ENCODE measurements around the gene MUC20.
"Not testable (repeated sequence)": the region's sequence is repeated elsewhere in the genome, so short reads cannot be mapped to it uniquely, and the experiment has no call there.

MUC20 gene

GRCh38 chr3:195703776-195704175 lies 17.0 kb upstream of the MUC20 start:
- peaks cover 0 to 16% of the 10 kb centered on the region in 2 donors for H3K36me3 ChIP-seq (ENCODE audit: control insufficient read depth in 1 of 2, insufficient read depth in 2 of 2, low read length in 2 of 2)
- peaks cover 0 to 3% of the 10 kb centered on the region in 2 donors for H3K4me1 ChIP-seq (ENCODE audit: control insufficient read depth in 1 of 2, insufficient read depth in 2 of 2, low read length in 2 of 2)
- no peak overlapping the region for H3K9ac ChIP-seq (ENCODE audit: low read depth in 1 of 2, low read length in 2 of 2)
- no peaks in the 10 kb centered on the region for H3K27me3 ChIP-seq (ENCODE audit: control insufficient read depth in 1 of 2, insufficient read depth in 2 of 2, low read length in 2 of 2)
- no peak overlapping the region for H3K4me3 ChIP-seq (ENCODE audit: low read depth in 1 of 2, low read length in 2 of 2)
- no peak overlapping the region for H3K27ac ChIP-seq (ENCODE audit: low read depth, low read length)
- H3K9me3 ChIP-seq (ENCODE audit: control insufficient read depth in 1 of 2, low read length in 2 of 2), result no peaks in the 10 kb centered on the region

- no peaks in the 10 kb centered on the region for H3K9me3 ChIP-seq (ENCODE audit: control insufficient read depth in 1 of 2, low read length in 2 of 2)
- H3K9ac ChIP-seq (ENCODE audit: low read depth in 1 of 2, low read length in 2 of 2), result no peak overlapping the region
- no peak overlapping the region for H3K4me3 ChIP-seq (ENCODE audit: low read depth in 1 of 2, low read length in 2 of 2)
- H3K27ac ChIP-seq (ENCODE audit: low read depth, low read length), result no peak overlapping the region
- H3K4me1 ChIP-seq (ENCODE audit: control insufficient read depth in 1 of 2, insufficient read depth in 2 of 2, low read length in 2 of 2), result peaks cover 0 to 3% of the 10 kb centered on the region in 2 donors
- no peaks in the 10 kb centered on the region for H3K27me3 ChIP-seq (ENCODE audit: control insufficient read depth in 1 of 2, insufficient read depth in 2 of 2, low read length in 2 of 2)
- H3K36me3 ChIP-seq (ENCODE audit: control insufficient read depth in 1 of 2, insufficient read depth in 2 of 2, low read length in 2 of 2), result peaks cover 0 to 14% of the 10 kb centered on the region in 2 donors
Observed at GRCh38 chr3:195704433-195704999, 16.3 kb upstream of the MUC20 start.

- H3K27ac ChIP-seq (ENCODE audit: low read depth, low read length), result no peak overlapping the region
- peaks cover 0 to 12% of the 10 kb centered on the region in 2 donors for H3K36me3 ChIP-seq (ENCODE audit: control insufficient read depth in 1 of 2, insufficient read depth in 2 of 2, low read length in 2 of 2)
- H3K4me1 ChIP-seq (ENCODE audit: control insufficient read depth in 1 of 2, insufficient read depth in 2 of 2, low read length in 2 of 2), result peaks cover 0 to 3% of the 10 kb centered on the region in 2 donors
- H3K27me3 ChIP-seq (ENCODE audit: control insufficient read depth in 1 of 2, insufficient read depth in 2 of 2, low read length in 2 of 2), result no peaks in the 10 kb centered on the region
- no peak overlapping the region for H3K4me3 ChIP-seq (ENCODE audit: low read depth in 1 of 2, low read length in 2 of 2)
- H3K9me3 ChIP-seq (ENCODE audit: control insufficient read depth in 1 of 2, low read length in 2 of 2), result no peaks in the 10 kb centered on the region
- H3K9ac ChIP-seq (ENCODE audit: low read depth in 1 of 2, low read length in 2 of 2), result no peak overlapping the region
Observed at GRCh38 chr3:195705081-195705991, 15.4 kb upstream of the MUC20 start.

- H3K4me3 ChIP-seq (ENCODE audit: low read depth in 1 of 2, low read length in 2 of 2), result no peak overlapping the region
- H3K9ac ChIP-seq (ENCODE audit: low read depth in 1 of 2, low read length in 2 of 2), result no peak overlapping the region
- H3K27ac ChIP-seq (ENCODE audit: low read depth, low read length), result no peak overlapping the region
- peaks cover 4 to 22% of the 10 kb centered on the region in 2 donors for H3K36me3 ChIP-seq (ENCODE audit: control insufficient read depth in 1 of 2, insufficient read depth in 2 of 2, low read length in 2 of 2)
- no peaks in the 10 kb centered on the region for H3K9me3 ChIP-seq (ENCODE audit: control insufficient read depth in 1 of 2, low read length in 2 of 2)
- no peaks in the 10 kb centered on the region for H3K27me3 ChIP-seq (ENCODE audit: control insufficient read depth in 1 of 2, insufficient read depth in 2 of 2, low read length in 2 of 2)
- peaks cover 0 to 3% of the 10 kb centered on the region in 2 donors for H3K4me1 ChIP-seq (ENCODE audit: control insufficient read depth in 1 of 2, insufficient read depth in 2 of 2, low read length in 2 of 2)
Observed at GRCh38 chr3:195708061-195708460, 12.7 kb upstream of the MUC20 start.

GRCh38 chr3:195708626-195709481 lies 11.9 kb upstream of the MUC20 start:
- peaks cover 4 to 22% of the 10 kb centered on the region in 2 donors for H3K36me3 ChIP-seq (ENCODE audit: control insufficient read depth in 1 of 2, insufficient read depth in 2 of 2, low read length in 2 of 2)
- no peak overlapping the region for H3K4me3 ChIP-seq (ENCODE audit: low read depth in 1 of 2, low read length in 2 of 2)
- H3K27ac ChIP-seq (ENCODE audit: low read depth, low read length), result no peak overlapping the region
- H3K9ac ChIP-seq (ENCODE audit: low read depth in 1 of 2, low read length in 2 of 2), result no peak overlapping the region
- peaks cover 0 to 3% of the 10 kb centered on the region in 2 donors for H3K4me1 ChIP-seq (ENCODE audit: control insufficient read depth in 1 of 2, insufficient read depth in 2 of 2, low read length in 2 of 2)
- H3K27me3 ChIP-seq (ENCODE audit: control insufficient read depth in 1 of 2, insufficient read depth in 2 of 2, low read length in 2 of 2), result no peaks in the 10 kb centered on the region
- no peaks in the 10 kb centered on the region for H3K9me3 ChIP-seq (ENCODE audit: control insufficient read depth in 1 of 2, low read length in 2 of 2)

GRCh38 chr3:195709676-195710085 lies 11.1 kb upstream of the MUC20 start:
- Histone ChIP-seq H3K9me3 (ENCODE audit: control insufficient read depth in 1 of 2, low read length in 2 of 2) (no peaks in the 10 kb centered on the region), H3K27ac (ENCODE audit: low read depth, low read length) (no peak overlapping the region), H3K9ac (ENCODE audit: low read depth in 1 of 2, low read length in 2 of 2) (no peak overlapping the region), H3K4me1 (ENCODE audit: control insufficient read depth in 1 of 2, insufficient read depth in 2 of 2, low read length in 2 of 2) (peaks cover 0 to 3% of the 10 kb centered on the region in 2 donors), H3K27me3 (ENCODE audit: control insufficient read depth in 1 of 2, insufficient read depth in 2 of 2, low read length in 2 of 2) (no peaks in the 10 kb centered on the region), H3K4me3 (ENCODE audit: low read depth in 1 of 2, low read length in 2 of 2) (no peak overlapping the region), H3K36me3 (ENCODE audit: control insufficient read depth in 1 of 2, insufficient read depth in 2 of 2, low read length in 2 of 2) (peaks cover 4 to 23% of the 10 kb centered on the region in 2 donors)

- H3K4me1 ChIP-seq (ENCODE audit: control insufficient read depth in 1 of 2, insufficient read depth in 2 of 2, low read length in 2 of 2); H3K27ac ChIP-seq (ENCODE audit: low read depth, low read length); H3K4me3 ChIP-seq (ENCODE audit: low read depth in 1 of 2, low read length in 2 of 2); H3K27me3 ChIP-seq (ENCODE audit: control insufficient read depth in 1 of 2, insufficient read depth in 2 of 2, low read length in 2 of 2); H3K9ac ChIP-seq (ENCODE audit: low read depth in 1 of 2, low read length in 2 of 2); H3K9me3 ChIP-seq (ENCODE audit: control insufficient read depth in 1 of 2, low read length in 2 of 2): not testable (repeated sequence)
- H3K36me3 ChIP-seq (ENCODE audit: control insufficient read depth in 1 of 2, insufficient read depth in 2 of 2, low read length in 2 of 2), result peaks cover 4 to 26% of the 10 kb centered on the region in 2 donors
Observed at GRCh38 chr3:195710126-195710905, 10.5 kb upstream of the MUC20 start.

- H3K27ac ChIP-seq (ENCODE audit: low read depth, low read length); H3K27me3 ChIP-seq (ENCODE audit: control insufficient read depth in 1 of 2, insufficient read depth in 2 of 2, low read length in 2 of 2); H3K4me3 ChIP-seq (ENCODE audit: low read depth in 1 of 2, low read length in 2 of 2); H3K4me1 ChIP-seq (ENCODE audit: control insufficient read depth in 1 of 2, insufficient read depth in 2 of 2, low read length in 2 of 2); H3K9me3 ChIP-seq (ENCODE audit: control insufficient read depth in 1 of 2, low read length in 2 of 2); H3K9ac ChIP-seq (ENCODE audit: low read depth in 1 of 2, low read length in 2 of 2): not testable (repeated sequence)
- peaks cover 4 to 26% of the 10 kb centered on the region in 2 donors for H3K36me3 ChIP-seq (ENCODE audit: control insufficient read depth in 1 of 2, insufficient read depth in 2 of 2, low read length in 2 of 2)
Observed at GRCh38 chr3:195711091-195711812, 9.5 kb upstream of the MUC20 start.
